Measurements from ENCODE around the gene SMCHD1. TPM values are rescaled to one million over a fixed set of nuclear protein-coding genes. Genes with fewer than 3 reads are reported as not detected.

The SMCHD1 gene
- total RNA-seq, 1 experiment from 2014 or later: 48.6 TPM

- no peak overlapping the region for H2AFZ ChIP-seq (ENCODE audit: low read depth, low read length, poor library complexity, severe bottlenecking)
- H3K79me2 ChIP-seq (ENCODE audit: insufficient read depth, low read length): no peaks in the 10 kb centered on the region
- ATAC-seq: no peak
- no peak overlapping the region for H3K27ac ChIP-seq (ENCODE audit: low read depth, low read length)
- no peaks in the 10 kb centered on the region for H3K36me3 ChIP-seq (ENCODE audit: control insufficient read depth in 1 of 2, insufficient read depth in 2 of 2, low read length in 2 of 2)
- no TSS peak for BruUV-seq (replicated peaks)
- no peak overlapping the region for H3K9ac ChIP-seq (ENCODE audit: low read length)
- intact Hi-C loops (cut with micrococcal nuclease): no loop called here
- no peak for DNase-seq (ENCODE audit: low read depth, low spot score)
- H4K20me1 ChIP-seq (ENCODE audit: insufficient read depth): no peaks in the 10 kb centered on the region
- TF ChIP-seq MAX (IDR thresholded peaks at IDR 0.05): no peak
- TF ChIP-seq ZNF274 (IDR thresholded peaks at IDR 0.05; ENCODE audit: low read depth, low read length): no peak
- no peak for TF ChIP-seq TCF7L2 (IDR thresholded peaks at IDR 0.05; ENCODE audit: borderline replicate concordance, extremely low read depth, insufficient read depth, insufficient read length)
- no peak for TF ChIP-seq CTCF (IDR thresholded peaks at IDR 0.05 in 2 of 3, conservative IDR thresholded peaks at IDR 0.05 in 1 of 3; ENCODE audit: borderline replicate concordance in 1 of 3, insufficient read depth in 1 of 3, low read depth in 2 of 3, low read length in 2 of 3)
- no peak for TF ChIP-seq SIN3A (IDR thresholded peaks at IDR 0.05; ENCODE audit: low read depth)
- TF ChIP-seq CEBPB (IDR thresholded peaks at IDR 0.05; ENCODE audit: low read depth): no peak
- TF ChIP-seq ZBTB33 (IDR thresholded peaks at IDR 0.05; ENCODE audit: extremely low read depth, insufficient replicate concordance, low read length): no peak
- TF ChIP-seq JUND (IDR thresholded peaks at IDR 0.05): no peak
- no peak for TF ChIP-seq FOSL1 (IDR thresholded peaks at IDR 0.05; ENCODE audit: low read depth)
- no peak for TF ChIP-seq YY1 (IDR thresholded peaks at IDR 0.05; ENCODE audit: extremely low read depth, insufficient replicate concordance, low read depth, low read length)
- no peak for TF ChIP-seq ZFX (IDR thresholded peaks at IDR 0.05)
- TF ChIP-seq POLR2A (IDR thresholded peaks at IDR 0.05; ENCODE audit: borderline replicate concordance, extremely low read depth, insufficient read depth, insufficient read length): no peak
- TF ChIP-seq EGR1 (IDR thresholded peaks at IDR 0.05; ENCODE audit: low read depth): no peak
- no peak for TF ChIP-seq SP1 (IDR thresholded peaks at IDR 0.05; ENCODE audit: low read depth)
- no peak for TF ChIP-seq CBX3 (IDR thresholded peaks at IDR 0.05; ENCODE audit: low read depth)
- no peak for TF ChIP-seq ELF1 (IDR thresholded peaks at IDR 0.05; ENCODE audit: borderline replicate concordance, low read depth)
- no peak for TF ChIP-seq RAD21 (IDR thresholded peaks at IDR 0.05; ENCODE audit: low read depth)
- no peak for TF ChIP-seq POLR2AphosphoS5 (IDR thresholded peaks at IDR 0.05; ENCODE audit: low read depth, low read length)
- H3K9me2 ChIP-seq (ENCODE audit: insufficient read depth): no peaks in the 10 kb centered on the region
- ChIA-PET POLR2A (no interaction called here), CTCF (no interaction called here), RAD21 (ENCODE audit: low non-redundant PET in 1 of 2, low total read pairs in 2 of 2, uncharacterized antibody in 2 of 2, unreplicated experiment in 2 of 2) (no interaction called here)
- H3K4me3 ChIP-seq (replicated peaks in 1 of 2; ENCODE audit: low read depth in 1 of 2, low read length in 2 of 2): no peak overlapping the region
- no peaks in the 10 kb centered on the region for H3K9me3 ChIP-seq (ENCODE audit: control insufficient read depth in 1 of 2, insufficient read depth in 1 of 2, low read depth in 1 of 2, low read length in 2 of 2)
- no peak overlapping the region for H3K4me2 ChIP-seq (ENCODE audit: low read length)
- no peaks in the 10 kb centered on the region for H3K27me3 ChIP-seq (ENCODE audit: insufficient read depth, low read length)
- no peaks in the 10 kb centered on the region for H3K4me1 ChIP-seq (ENCODE audit: control insufficient read depth in 1 of 2, insufficient read depth in 2 of 2, low read length in 2 of 2)
These were observed 19.3 kb upstream of the SMCHD1 start for GRCh38 chr18:2636126-2636631.
